Spinal cord (tissue), 10 donors: ENCODE data around the gene RSKR. TPM values are rescaled to one million over a fixed set of nuclear protein-coding genes. Genes with fewer than 3 reads are reported as not detected.
"Not testable (repeated sequence)": the region's sequence is repeated elsewhere in the genome, so short reads cannot be mapped to it uniquely, and the experiment has no call there.

Experiments
- DNase-seq, 6 donors: peaks; one replicate each; pipeline versions ENCODE4 v3.0.0 to v3.0.0-alpha.2; 2013 to 2015; ENCODE audit warnings: low spot score in 6 of 6, low read depth in 4 of 6
- H3K27ac ChIP-seq: one replicate; pipeline ENCODE4 v1.5.1; 2013; ENCODE audit warnings: low read depth, low read length, control low read depth
- H3K27me3 ChIP-seq: one replicate; pipeline ENCODE4 v1.6.1; 2013; ENCODE audit warnings: low read length; ENCODE audit not compliant: control insufficient read depth, insufficient read depth
- H3K36me3 ChIP-seq: one replicate; pipeline ENCODE4 v1.6.1; 2013; ENCODE audit warnings: low read length; ENCODE audit not compliant: control insufficient read depth, insufficient read depth
- H3K4me1 ChIP-seq: one replicate; pipeline ENCODE4 v1.6.1; 2013; ENCODE audit warnings: low read length; ENCODE audit not compliant: control insufficient read depth, insufficient read depth
- H3K4me3 ChIP-seq: one replicate; pipeline ENCODE4 v1.5.1; 2013; ENCODE audit warnings: low read depth, low read length, control low read depth
- H3K9me3 ChIP-seq: one replicate; pipeline ENCODE4 v1.6.1; 2013; ENCODE audit warnings: low read length; ENCODE audit not compliant: control insufficient read depth, insufficient read depth
- WGBS: methylation state at CpG from one replicate; pipeline ENCODE4 v1.1.5; 2013; ENCODE audit warnings: missing lambda C conversion rate; ENCODE audit not compliant: insufficient coverage; 5-methylcytosine and 5-hydroxymethylcytosine counted together
- polyA plus RNA-seq, 2 donors: library from polyadenylated mRNA; unstranded; fragments of 120-200 nt; gene quantifications; one replicate each; pipeline ENCODE4 v1.2.1, GENCODE V29; 2013; ENCODE audit not compliant: insufficient read length in 2 of 2
- total RNA-seq, 2 donors: library from RNA; depleted of rRNA in 1 of 2; stranded (reverse); fragments of 120-200 nt in 1 of 2; fragments of >200 nt in 1 of 2; gene quantifications; one replicate each; pipeline versions ENCODE4 v1.2.3 to v1.2.4, GENCODE V29; 2013 to 2014
- donor health status: healthy.

Gene RSKR
- total and polyA plus RNA-seq, 4 donors = 12.4 to 51.0 (median 17.6) TPM

DNA sequence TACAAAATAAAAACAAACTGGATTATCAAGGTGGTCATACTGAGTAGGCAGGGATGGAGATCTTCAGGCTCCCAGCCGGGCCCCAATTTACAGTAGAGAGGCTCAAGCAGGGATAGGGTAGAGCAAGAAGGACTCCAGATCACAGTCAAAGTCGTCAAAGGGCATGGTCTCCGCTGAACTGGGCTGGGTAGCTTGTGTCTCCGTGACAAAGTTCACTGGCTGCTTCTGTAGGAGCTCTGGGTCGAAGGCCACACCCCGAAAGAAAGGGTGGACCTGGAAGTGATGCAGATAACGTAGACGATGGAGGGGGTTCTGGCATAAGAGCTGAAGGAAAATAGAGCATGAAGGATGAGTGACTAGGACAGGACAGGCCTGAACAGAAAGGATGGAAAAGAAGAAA is 3.6 kb downstream of the RSKR start:
- no peaks in the 10 kb centered on the region for H3K4me1 ChIP-seq
- H3K27ac ChIP-seq = no peak overlapping the region
- DNase-seq = no peak
- H3K36me3 ChIP-seq = peaks cover 42% of the 10 kb centered on the region
- no peaks in the 10 kb centered on the region for H3K27me3 ChIP-seq
- no peaks in the 10 kb centered on the region for H3K9me3 ChIP-seq
- no peak overlapping the region for H3K4me3 ChIP-seq
- 94% methylated on average over 8 of the region's 8 CpGs for WGBS

DNA sequence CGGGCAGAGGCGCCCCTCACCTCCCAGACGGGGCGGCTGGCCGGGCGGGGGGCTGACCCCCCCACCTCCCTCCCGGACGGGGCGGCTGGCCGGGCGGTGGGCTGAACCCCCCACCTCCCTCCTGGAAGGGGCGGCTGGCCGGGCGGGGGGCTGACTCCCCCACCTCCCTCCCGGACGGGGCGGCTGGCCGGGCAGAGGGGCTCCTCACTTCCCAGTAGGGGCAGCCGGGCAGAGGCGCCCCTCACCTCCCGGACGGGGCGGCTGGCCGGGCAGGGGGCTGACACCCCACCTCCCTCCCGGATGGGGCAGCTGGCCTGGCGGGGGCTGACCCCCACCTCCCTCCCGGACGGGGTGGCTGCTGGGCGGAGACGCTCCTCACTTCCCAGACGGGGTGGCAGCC is 10.0 kb downstream of the RSKR start:
- H3K4me1 ChIP-seq = peaks cover 10% of the 10 kb centered on the region
- H3K27me3 ChIP-seq, DNase-seq, H3K9me3 ChIP-seq, H3K4me3 ChIP-seq, H3K27ac ChIP-seq, H3K36me3 ChIP-seq: not testable (repeated sequence)
- WGBS = 93% methylated on average over 3 of the region's 31 CpGs

- H3K9me3 ChIP-seq = no peaks in the 10 kb centered on the region
- DNase-seq = peak; percentile 19 to 86 (median 48)
- no peaks in the 10 kb centered on the region for H3K36me3 ChIP-seq
- peak overlapping the region; percentile 95 for H3K27ac ChIP-seq
- H3K4me3 ChIP-seq = peak overlapping the region; percentile 84
- no peaks in the 10 kb centered on the region for H3K27me3 ChIP-seq
- H3K4me1 ChIP-seq = peaks cover 17% of the 10 kb centered on the region
- WGBS = 21% methylated on average over 35 of the region's 40 CpGs
Measured at GRCh38 chr17:28599311-28600184, 14.4 kb downstream of the RSKR start.

DNA sequence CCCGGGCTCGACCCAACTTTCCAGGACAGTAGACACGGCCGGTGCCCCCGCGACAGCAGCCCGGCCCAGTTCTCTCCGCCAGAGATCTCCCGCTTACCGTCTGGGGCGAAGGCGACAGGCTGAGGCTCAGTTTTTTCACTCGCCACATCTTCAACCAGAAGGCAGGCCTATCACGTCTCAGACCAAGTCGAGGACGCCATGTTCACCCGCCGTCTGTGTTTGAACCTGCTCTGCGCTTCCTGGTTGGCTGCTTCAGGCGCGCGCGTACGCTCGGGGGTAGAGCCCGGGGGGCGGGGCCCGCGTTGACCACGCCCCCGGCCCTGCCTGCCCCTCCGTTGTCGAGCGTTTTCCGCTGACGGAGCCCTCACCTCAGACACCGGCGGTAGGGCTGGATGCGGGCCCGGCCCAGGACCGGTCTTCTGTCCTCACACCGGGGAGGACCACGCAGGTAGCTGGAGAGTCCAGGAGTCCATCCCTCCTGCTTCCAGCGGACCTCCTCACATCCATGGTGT is 15.1 kb downstream of the RSKR start, which contains the start of gene SPAG5:
TSS of gene SPAG5 (minus strand) at position 227 of the 512 bp plus-strand sequence. CDS start at position 148, 79 bp downstream.
- Histone ChIP-seq H3K36me3 (no peaks in the 10 kb centered on the region), H3K27ac (peak within 1 kb of the TSS; percentile 95), H3K27me3 (no peaks in the 10 kb centered on the region), H3K4me1 (peaks cover 17% of the 10 kb centered on the region), H3K4me3 (peak within 1 kb of the TSS; percentile 84), H3K9me3 (no peaks in the 10 kb centered on the region)
- WGBS = 0% methylated on average over 44 of the region's 44 CpGs
- peak; percentile 70 to 97 (median 86) for DNase-seq

- H3K36me3 ChIP-seq = no peaks in the 10 kb centered on the region
- H3K4me1 ChIP-seq = peaks cover 17% of the 10 kb centered on the region
- no peak for DNase-seq
- under 1% methylated on average over 14 of the region's 17 CpGs for WGBS
- H3K4me3 ChIP-seq = peak overlapping the region; percentile 84
- H3K27ac ChIP-seq = peak overlapping the region; percentile 67
- H3K27me3 ChIP-seq = no peaks in the 10 kb centered on the region
- H3K9me3 ChIP-seq = no peaks in the 10 kb centered on the region
Measured at GRCh38 chr17:28598389-28598788, 15.6 kb downstream of the RSKR start.

DNA sequence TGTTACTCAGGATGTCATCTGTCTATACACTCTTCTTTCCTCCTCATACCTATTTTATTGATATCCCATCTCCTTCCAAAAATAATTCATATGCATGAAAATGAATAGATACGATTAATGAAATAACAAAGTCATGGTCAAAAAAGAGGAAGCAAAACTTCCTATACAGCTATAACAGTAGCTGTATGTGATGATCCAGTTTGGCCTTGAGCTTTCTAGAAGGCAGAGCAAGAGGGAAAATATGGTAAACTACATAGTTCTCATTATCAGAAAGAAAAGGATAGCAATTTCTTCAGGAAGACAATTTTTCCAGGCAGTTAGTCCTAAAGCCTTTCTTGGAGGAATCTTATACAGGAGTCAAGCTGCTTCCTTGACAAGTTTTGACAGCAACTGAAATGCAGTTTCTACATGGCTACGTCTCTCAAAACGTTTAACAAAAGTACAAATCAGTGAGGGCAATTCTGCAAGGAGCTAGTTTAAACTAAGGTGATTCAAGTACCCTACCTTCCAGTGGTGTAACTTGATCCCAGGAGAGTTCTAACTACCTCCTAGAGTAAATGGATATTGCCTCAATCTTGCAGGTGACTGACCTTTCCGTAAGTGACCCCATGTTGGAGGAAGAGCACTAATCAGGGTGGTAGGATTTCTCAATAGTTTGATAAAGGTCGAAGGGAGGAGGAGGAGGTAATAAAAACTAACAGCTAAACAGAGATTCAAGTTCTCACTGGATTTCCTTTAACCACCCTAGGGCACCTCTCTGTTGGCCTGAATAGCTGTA is 16.2 kb downstream of the RSKR start:
- Histone ChIP-seq H3K4me1 (peaks cover 17% of the 10 kb centered on the region), H3K27ac (no peak overlapping the region), H3K4me3 (peak overlapping the region; percentile 84), H3K27me3 (no peaks in the 10 kb centered on the region), H3K36me3 (no peaks in the 10 kb centered on the region), H3K9me3 (no peaks in the 10 kb centered on the region)
- 44% methylated on average over 2 of the region's 5 CpGs for WGBS
- DNase-seq = no peak

- H3K36me3 ChIP-seq = peaks cover 22% of the 10 kb centered on the region
- 100% methylated on average over 4 of the region's 4 CpGs for WGBS
Measured at GRCh38 chr17:28592260-28592659, 21.7 kb downstream of the RSKR start.

GRCh38 chr17:28585851-28586250 is 28.1 kb downstream of the RSKR start:
- Histone ChIP-seq H3K4me1 (no peaks in the 10 kb centered on the region), H3K9me3 (no peaks in the 10 kb centered on the region), H3K27ac (no peak overlapping the region), H3K27me3 (no peaks in the 10 kb centered on the region), H3K4me3 (no peak overlapping the region), H3K36me3 (peaks cover 45% of the 10 kb centered on the region)
- 86% methylated on average over 1 of the region's 3 CpGs for WGBS
- no peak for DNase-seq

More at GRCh38 chr17:28592260-28592659, 21.7 kb downstream of the RSKR start:
- H3K27ac ChIP-seq = no peak overlapping the region
- H3K4me1 ChIP-seq = no peaks in the 10 kb centered on the region
- H3K9me3 ChIP-seq = no peaks in the 10 kb centered on the region
- no peaks in the 10 kb centered on the region for H3K27me3 ChIP-seq
- no peak for DNase-seq
- no peak overlapping the region for H3K4me3 ChIP-seq

GRCh38 chr17:28584434-28584833 is 29.6 kb downstream of the RSKR start:
- H3K9me3 ChIP-seq = no peaks in the 10 kb centered on the region
- no peaks in the 10 kb centered on the region for H3K27me3 ChIP-seq
- no peaks in the 10 kb centered on the region for H3K4me1 ChIP-seq
- DNase-seq = no peak
- 97% methylated on average over 3 of the region's 3 CpGs for WGBS
- H3K27ac ChIP-seq = no peak overlapping the region
- no peak overlapping the region for H3K4me3 ChIP-seq
- peaks cover 44% of the 10 kb centered on the region for H3K36me3 ChIP-seq
